Measurements from ENCODE around the gene UBE2A. TPM values are rescaled to one million over a fixed set of nuclear protein-coding genes. Genes with fewer than 3 reads are reported as not detected.

The UBE2A gene
- total and polyA plus RNA-seq, 2 of the 13 experiments (the other 11 are each of a cell fraction or from before 2014, with no cell fraction given): 17.0 to 30.5 TPM

- TF ChIP-seq ZBTB20 (CRISPR knock-in tag; IDR thresholded peaks at IDR 0.05; ENCODE audit: borderline replicate concordance, low read depth) (no peak), EP300 (IDR thresholded peaks at IDR 0.05; ENCODE audit: low read depth in 2 of 2, low read length in 2 of 2) (no peak), EP300 (CRISPR knock-in tag; IDR thresholded peaks at IDR 0.05; ENCODE audit: borderline replicate concordance) (no peak), TEAD3 (CRISPR knock-in tag; optimal IDR thresholded peaks at IDR 0.05; ENCODE audit: borderline replicate concordance) (peak; percentile 11), MTERF4 (CRISPR knock-in tag; IDR thresholded peaks at IDR 0.05) (no peak), NFE2L2 (IDR thresholded peaks at IDR 0.05; ENCODE audit: low read length) (no peak), ZNF713 (CRISPR knock-in tag; IDR thresholded peaks at IDR 0.05) (no peak), THAP11 (CRISPR knock-in tag; IDR thresholded peaks at IDR 0.05) (peak; percentile 86), ASH2L (IDR thresholded peaks at IDR 0.05; ENCODE audit: insufficient read length, low read depth, low read length) (peak; percentile 47), GABPA (IDR thresholded peaks at IDR 0.05; ENCODE audit: low read depth, low read length) (peak; percentile 36), GABPA (CRISPR knock-in tag; IDR thresholded peaks at IDR 0.05; ENCODE audit: low read depth) (peak; percentile 86), IRF2 (CRISPR knock-in tag; IDR thresholded peaks at IDR 0.05) (0 out of 2 replicates have a peak, but pooled peaks have one; percentile 48), PRDM4 (CRISPR knock-in tag; IDR thresholded peaks at IDR 0.05; ENCODE audit: borderline replicate concordance) (no peak), ZNF652 (CRISPR knock-in tag; IDR thresholded peaks at IDR 0.05; ENCODE audit: borderline replicate concordance, low read depth) (no peak), ZNF550 (CRISPR knock-in tag; IDR thresholded peaks at IDR 0.05; ENCODE audit: borderline replicate concordance) (no peak), MIER3 (CRISPR knock-in tag; IDR thresholded peaks at IDR 0.05; ENCODE audit: borderline replicate concordance) (no peak)
- TF ChIP-seq, protein P1, sequence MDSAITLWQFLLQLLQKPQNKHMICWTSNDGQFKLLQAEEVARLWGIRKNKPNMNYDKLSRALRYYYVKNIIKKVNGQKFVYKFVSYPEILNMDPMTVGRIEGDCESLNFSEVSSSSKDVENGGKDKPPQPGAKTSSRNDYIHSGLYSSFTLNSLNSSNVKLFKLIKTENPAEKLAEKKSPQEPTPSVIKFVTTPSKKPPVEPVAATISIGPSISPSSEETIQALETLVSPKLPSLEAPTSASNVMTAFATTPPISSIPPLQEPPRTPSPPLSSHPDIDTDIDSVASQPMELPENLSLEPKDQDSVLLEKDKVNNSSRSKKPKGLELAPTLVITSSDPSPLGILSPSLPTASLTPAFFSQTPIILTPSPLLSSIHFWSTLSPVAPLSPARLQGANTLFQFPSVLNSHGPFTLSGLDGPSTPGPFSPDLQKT (CRISPR knock-in tag; IDR thresholded peaks at IDR 0.05; ENCODE audit: borderline replicate concordance): no peak
- TF ChIP-seq, protein P2, sequence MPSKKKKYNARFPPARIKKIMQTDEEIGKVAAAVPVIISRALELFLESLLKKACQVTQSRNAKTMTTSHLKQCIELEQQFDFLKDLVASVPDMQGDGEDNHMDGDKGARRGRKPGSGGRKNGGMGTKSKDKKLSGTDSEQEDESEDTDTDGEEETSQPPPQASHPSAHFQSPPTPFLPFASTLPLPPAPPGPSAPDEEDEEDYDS (CRISPR knock-in tag; IDR thresholded peaks at IDR 0.05): peak; percentile 56
- TF ChIP-seq, protein P3, sequence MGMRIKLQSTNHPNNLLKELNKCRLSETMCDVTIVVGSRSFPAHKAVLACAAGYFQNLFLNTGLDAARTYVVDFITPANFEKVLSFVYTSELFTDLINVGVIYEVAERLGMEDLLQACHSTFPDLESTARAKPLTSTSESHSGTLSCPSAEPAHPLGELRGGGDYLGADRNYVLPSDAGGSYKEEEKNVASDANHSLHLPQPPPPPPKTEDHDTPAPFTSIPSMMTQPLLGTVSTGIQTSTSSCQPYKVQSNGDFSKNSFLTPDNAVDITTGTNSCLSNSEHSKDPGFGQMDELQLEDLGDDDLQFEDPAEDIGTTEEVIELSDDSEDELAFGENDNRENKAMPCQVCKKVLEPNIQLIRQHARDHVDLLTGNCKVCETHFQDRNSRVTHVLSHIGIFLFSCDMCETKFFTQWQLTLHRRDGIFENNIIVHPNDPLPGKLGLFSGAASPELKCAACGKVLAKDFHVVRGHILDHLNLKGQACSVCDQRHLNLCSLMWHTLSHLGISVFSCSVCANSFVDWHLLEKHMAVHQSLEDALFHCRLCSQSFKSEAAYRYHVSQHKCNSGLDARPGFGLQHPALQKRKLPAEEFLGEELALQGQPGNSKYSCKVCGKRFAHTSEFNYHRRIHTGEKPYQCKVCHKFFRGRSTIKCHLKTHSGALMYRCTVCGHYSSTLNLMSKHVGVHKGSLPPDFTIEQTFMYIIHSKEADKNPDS (CRISPR knock-in tag; IDR thresholded peaks at IDR 0.05): no peak
- TF ChIP-seq, protein P4, sequence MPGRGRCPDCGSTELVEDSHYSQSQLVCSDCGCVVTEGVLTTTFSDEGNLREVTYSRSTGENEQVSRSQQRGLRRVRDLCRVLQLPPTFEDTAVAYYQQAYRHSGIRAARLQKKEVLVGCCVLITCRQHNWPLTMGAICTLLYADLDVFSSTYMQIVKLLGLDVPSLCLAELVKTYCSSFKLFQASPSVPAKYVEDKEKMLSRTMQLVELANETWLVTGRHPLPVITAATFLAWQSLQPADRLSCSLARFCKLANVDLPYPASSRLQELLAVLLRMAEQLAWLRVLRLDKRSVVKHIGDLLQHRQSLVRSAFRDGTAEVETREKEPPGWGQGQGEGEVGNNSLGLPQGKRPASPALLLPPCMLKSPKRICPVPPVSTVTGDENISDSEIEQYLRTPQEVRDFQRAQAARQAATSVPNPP (CRISPR knock-in tag; IDR thresholded peaks at IDR 0.05): no peak
Measured at GRCh38 chrX:119565107-119565663, 9.2 kb upstream of the UBE2A start, which contains the start of gene STEEP1 (continued).

All from HepG2 (cell line).